Activated B cell treated with CpG ODN at 0.5 μM for 24 hours (primary cell): ENCODE results near the gene PML. TPM values are rescaled to one million over a fixed set of nuclear protein-coding genes. Genes with fewer than 3 reads are reported as not detected.
"Not testable (repeated sequence)": the region's sequence is repeated elsewhere in the genome, so short reads cannot be mapped to it uniquely, and the experiment has no call there.

ENCODE experiments used
- ATAC-seq: fragments of 200-7000 bp; cut with Tn5 transposase; one replicate; pipeline ENCODE4 v1.10.0; 2021; ENCODE audit warnings: low read depth, mild to moderate bottlenecking, moderate library complexity
- CTCF ChIA-PET: fragments of 350-600 bp; sonication (Branson Sonifier 250); formaldehyde crosslinking; loops from one replicate; lab custom pipeline; 2021; ENCODE audit warnings: antibody characterized with exemption; lab: Charles Lee
- POLR2A ChIA-PET: fragments of 350-600 bp; sonication (Branson Sonifier 250); formaldehyde crosslinking; loops from one replicate; lab custom pipeline; 2021; ENCODE audit warnings: antibody characterized with exemption; lab: Charles Lee
- DNase-seq: peaks from one replicate; pipeline ENCODE4 v3.0.0; 2022
- H3K27ac Mint-ChIP-seq: one replicate; pipeline ENCODE4 v1.8.0; 2020; ENCODE audit warnings: mixed read lengths
- H3K27me3 Mint-ChIP-seq: one replicate; pipeline ENCODE4 v1.8.0; 2021; ENCODE audit warnings: mixed read lengths
- H3K36me3 Mint-ChIP-seq: one replicate; pipeline ENCODE4 v1.8.0; 2021; ENCODE audit warnings: low read depth, mixed read lengths
- H3K4me1 Mint-ChIP-seq: one replicate; pipeline ENCODE4 v1.8.0; 2021; ENCODE audit warnings: mixed read lengths
- H3K4me3 Mint-ChIP-seq: one replicate; pipeline ENCODE4 v1.8.0; 2020; ENCODE audit warnings: mild to moderate bottlenecking, mixed read lengths
- H3K9me3 Mint-ChIP-seq: one replicate; pipeline ENCODE4 v1.8.0; 2020; ENCODE audit warnings: mixed read lengths
- CTCF ChIP-seq: fragments of 200-600 bp; IDR thresholded peaks from one replicate; pipeline ENCODE4 v1.8.0; 2022; ENCODE audit warnings: antibody characterized with exemption, mild to moderate bottlenecking
- intact Hi-C: fragments of 100-400 bp; cut with micrococcal nuclease; formaldehyde crosslinking; loops from one replicate; pipeline ENCODE4 v1.15.1; 2024
- total RNA-seq: library from RNA; stranded (reverse); gene quantifications from 2 replicates; pipeline ENCODE4 v1.2.3, GENCODE V29; 2022

PML gene
- total RNA-seq, 1 donor from 2014 or later, result 62.4 TPM

GRCh38 chr15:74065684-74066411 is 71.3 kb downstream of the PML start:
- ATAC-seq (peak; percentile 97), DNase-seq (peak; percentile 43)
- CTCF ChIA-PET, H3K9me3 Mint-ChIP-seq, H3K4me1 Mint-ChIP-seq, H3K4me3 Mint-ChIP-seq, H3K27ac Mint-ChIP-seq, intact Hi-C loops, H3K27me3 Mint-ChIP-seq, H3K36me3 Mint-ChIP-seq, POLR2A ChIA-PET: not testable (repeated sequence)
- TF ChIP-seq CTCF, result peak; percentile 27

- DNase-seq, intact Hi-C loops, H3K9me3 Mint-ChIP-seq, H3K27ac Mint-ChIP-seq, H3K4me3 Mint-ChIP-seq, H3K27me3 Mint-ChIP-seq, CTCF ChIA-PET, H3K4me1 Mint-ChIP-seq, POLR2A ChIA-PET, ATAC-seq, H3K36me3 Mint-ChIP-seq: not testable (repeated sequence)
Measured at GRCh38 chr15:74071645-74072044, 77.1 kb downstream of the PML start.

GRCh38 chr15:74072132-74072531 is 77.6 kb downstream of the PML start:
- H3K27ac Mint-ChIP-seq, POLR2A ChIA-PET, DNase-seq, H3K4me3 Mint-ChIP-seq, H3K36me3 Mint-ChIP-seq, ATAC-seq, intact Hi-C loops, CTCF ChIA-PET, H3K4me1 Mint-ChIP-seq, H3K9me3 Mint-ChIP-seq, H3K27me3 Mint-ChIP-seq: not testable (repeated sequence)

- H3K4me3 Mint-ChIP-seq, H3K4me1 Mint-ChIP-seq, POLR2A ChIA-PET, H3K27me3 Mint-ChIP-seq, ATAC-seq, CTCF ChIA-PET, H3K36me3 Mint-ChIP-seq, intact Hi-C loops, H3K27ac Mint-ChIP-seq, H3K9me3 Mint-ChIP-seq, DNase-seq: not testable (repeated sequence)
Measured at GRCh38 chr15:74072614-74073337, 78.3 kb downstream of the PML start.

- CTCF ChIA-PET, ATAC-seq: not testable (repeated sequence)
Measured at GRCh38 chr15:74075781-74076180, 81.3 kb downstream of the PML start.

GRCh38 chr15:74082450-74082849 is 87.9 kb downstream of the PML start, which contains the start of gene GOLGA6A:
Gene GOLGA6A, minus strand, starts transcription at chr15:74082550. Its CDS starts 41 bp downstream, at chr15:74082509.
- H3K4me3 Mint-ChIP-seq, DNase-seq, ATAC-seq, H3K4me1 Mint-ChIP-seq, H3K27me3 Mint-ChIP-seq, POLR2A ChIA-PET, H3K36me3 Mint-ChIP-seq, H3K9me3 Mint-ChIP-seq, H3K27ac Mint-ChIP-seq, intact Hi-C loops, CTCF ChIA-PET: not testable (repeated sequence)

More at GRCh38 chr15:74075781-74076180, 81.3 kb downstream of the PML start:
- POLR2A ChIA-PET, H3K36me3 Mint-ChIP-seq, H3K27me3 Mint-ChIP-seq, H3K4me3 Mint-ChIP-seq, intact Hi-C loops, DNase-seq, H3K4me1 Mint-ChIP-seq, H3K27ac Mint-ChIP-seq, H3K9me3 Mint-ChIP-seq: not testable (repeated sequence)

GRCh38 chr15:74094567-74094966 is 100.1 kb downstream of the PML start:
- ATAC-seq, POLR2A ChIA-PET, H3K27ac Mint-ChIP-seq, H3K9me3 Mint-ChIP-seq, intact Hi-C loops, H3K4me1 Mint-ChIP-seq, DNase-seq, H3K4me3 Mint-ChIP-seq, H3K27me3 Mint-ChIP-seq, H3K36me3 Mint-ChIP-seq, CTCF ChIA-PET: not testable (repeated sequence)

- intact Hi-C loops, POLR2A ChIA-PET: not testable (repeated sequence)
Measured at GRCh38 chr15:74095610-74096009, 101.1 kb downstream of the PML start.

GRCh38 chr15:74096753-74097474 is 102.4 kb downstream of the PML start:
- H3K36me3 Mint-ChIP-seq, intact Hi-C loops, H3K27ac Mint-ChIP-seq, ATAC-seq, CTCF ChIA-PET, H3K27me3 Mint-ChIP-seq, DNase-seq, H3K4me1 Mint-ChIP-seq, POLR2A ChIA-PET, H3K9me3 Mint-ChIP-seq, H3K4me3 Mint-ChIP-seq: not testable (repeated sequence)

More at GRCh38 chr15:74095610-74096009, 101.1 kb downstream of the PML start:
- H3K9me3 Mint-ChIP-seq, DNase-seq, H3K36me3 Mint-ChIP-seq, CTCF ChIA-PET, H3K4me3 Mint-ChIP-seq, H3K4me1 Mint-ChIP-seq, H3K27me3 Mint-ChIP-seq, ATAC-seq, H3K27ac Mint-ChIP-seq: not testable (repeated sequence)
